IPS-NIHi11 (cell line): ENCODE data around the gene IFI27L2.

Source experiments
- DNase-seq: peaks from one replicate; pipeline ENCODE4 v3.0.0; 2012; ENCODE audit warnings: mixed read lengths, low spot score

The IFI27L2 gene

DNA sequence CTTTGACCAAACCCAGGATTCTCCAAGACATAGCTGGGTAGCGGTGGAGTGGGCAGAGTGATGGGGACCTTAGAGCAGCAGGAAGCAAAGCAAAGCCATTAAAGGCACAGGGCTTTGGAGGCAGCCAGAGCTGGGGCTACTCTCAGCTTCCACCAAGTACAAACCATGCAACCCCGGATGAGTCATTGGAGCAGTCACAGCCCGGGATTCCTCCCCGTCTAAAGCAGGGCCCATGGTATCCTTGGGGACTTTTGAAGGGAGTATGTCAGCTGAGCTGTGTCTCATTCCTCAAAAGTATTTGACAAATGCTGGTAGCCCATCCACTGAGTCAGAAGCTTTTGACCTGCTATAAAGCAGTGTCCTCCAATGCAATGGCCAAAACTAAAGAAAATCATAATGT lies 28.6 kb downstream of the IFI27L2 start:
- no peak for DNase-seq

- no peak for DNase-seq
Measured at GRCh38 chr14:94099006-94099405, 30.4 kb downstream of the IFI27L2 start.

- no peak for DNase-seq
Measured at GRCh38 chr14:94098326-94098992, 30.9 kb downstream of the IFI27L2 start.

DNA sequence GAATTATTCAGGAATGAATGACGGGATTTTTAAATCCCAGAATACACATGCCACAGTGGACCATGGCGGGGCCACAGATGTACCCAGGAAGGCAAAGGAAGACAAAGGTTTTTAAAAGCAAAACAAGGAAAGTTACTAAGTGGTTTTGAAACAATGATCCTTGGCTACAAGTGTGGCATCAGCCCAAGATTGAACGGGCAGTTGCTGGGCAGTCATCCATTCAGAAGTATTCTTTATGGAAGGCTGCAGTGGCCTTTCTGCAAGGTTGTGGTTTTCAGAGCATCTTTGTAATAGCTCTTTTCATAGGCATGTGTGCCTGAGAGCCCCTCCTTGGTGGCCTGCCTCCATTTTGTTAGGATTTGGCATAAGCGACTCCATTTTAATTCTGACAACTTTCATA lies 32.3 kb downstream of the IFI27L2 start:
- DNase-seq: no peak

DNA sequence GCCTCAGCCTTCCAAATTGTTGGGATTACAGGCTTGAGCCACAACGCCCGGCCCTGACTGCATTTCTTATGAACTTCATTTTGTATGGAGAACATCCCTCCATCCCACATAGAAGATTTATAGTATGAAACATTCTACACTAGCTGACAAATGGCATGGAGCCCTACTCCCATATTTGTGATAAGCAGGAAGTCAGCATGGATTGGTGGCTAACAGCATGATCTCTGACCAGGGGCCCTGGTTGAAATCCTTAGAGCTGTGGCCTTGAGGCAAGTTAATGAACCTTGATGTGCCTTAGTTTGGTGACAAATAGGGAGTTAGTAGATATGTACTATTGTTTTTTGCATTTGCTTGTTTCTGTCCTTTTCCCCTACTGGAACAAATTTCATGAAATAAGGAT lies 36.0 kb downstream of the IFI27L2 start:
- DNase-seq: no peak

GRCh38 chr14:94089479-94089878 lies 39.9 kb downstream of the IFI27L2 start:
- DNase-seq: no peak

GRCh38 chr14:94088516-94088915 lies 40.9 kb downstream of the IFI27L2 start:
- no peak for DNase-seq

GRCh38 chr14:94087891-94088290 lies 41.5 kb downstream of the IFI27L2 start:
- no peak for DNase-seq

GRCh38 chr14:94081386-94081820 lies 48.0 kb downstream of the IFI27L2 start:
- DNase-seq: no peak

GRCh38 chr14:94080621-94081385 lies 48.6 kb downstream of the IFI27L2 start, which contains the start of the genes DDX24 and IFI27L1:
DDX24 (minus strand) TSS chr14:94081202; CDS start chr14:94079742, 1,460 bp downstream.
IFI27L1 (plus strand) TSS chr14:94081310; CDS start chr14:94096938, 15,628 bp downstream.
- peak; percentile 99 for DNase-seq

- DNase-seq: no peak
Measured at GRCh38 chr14:94079891-94080620, 49.3 kb downstream of the IFI27L2 start.

GRCh38 chr14:94077823-94078222 lies 51.6 kb downstream of the IFI27L2 start:
- no peak for DNase-seq
